ENCODE data around the gene RAB3GAP2.

Gene RAB3GAP2

GRCh38 chr1:220137019-220137786 is 135.1 kb downstream of the RAB3GAP2 start:
- H3K4me3 ChIP-seq (ENCODE audit: low read depth, low read length) = no peak overlapping the region
- TF ChIP-seq CTCF (IDR thresholded peaks at IDR 0.05; ENCODE audit: low read depth, low read length) = no peak

- no peak for TF ChIP-seq CTCF (IDR thresholded peaks at IDR 0.05; ENCODE audit: low read depth, low read length)
- no peak overlapping the region for H3K4me3 ChIP-seq (ENCODE audit: low read depth, low read length)
Observed at GRCh38 chr1:220135755-220136154, 136.5 kb downstream of the RAB3GAP2 start.

- H3K4me3 ChIP-seq (ENCODE audit: low read depth, low read length) = no peak overlapping the region
- no peak for TF ChIP-seq CTCF (IDR thresholded peaks at IDR 0.05; ENCODE audit: low read depth, low read length)
Observed at GRCh38 chr1:220129479-220130210, 142.6 kb downstream of the RAB3GAP2 start.

- no peak overlapping the region for H3K4me3 ChIP-seq (ENCODE audit: low read depth, low read length)
- TF ChIP-seq CTCF (IDR thresholded peaks at IDR 0.05; ENCODE audit: low read depth, low read length) = no peak
Observed at GRCh38 chr1:220127076-220127475, 145.2 kb downstream of the RAB3GAP2 start.

GRCh38 chr1:220124542-220124941 is 147.7 kb downstream of the RAB3GAP2 start:
- TF ChIP-seq CTCF (IDR thresholded peaks at IDR 0.05; ENCODE audit: low read depth, low read length) = no peak
- H3K4me3 ChIP-seq (ENCODE audit: low read depth, low read length) = no peak overlapping the region

- H3K4me3 ChIP-seq (ENCODE audit: low read depth, low read length) = no peak overlapping the region
- peak; percentile 41 for TF ChIP-seq CTCF (IDR thresholded peaks at IDR 0.05; ENCODE audit: low read depth, low read length)
Observed at GRCh38 chr1:220123889-220124288, 148.4 kb downstream of the RAB3GAP2 start.

GRCh38 chr1:220123066-220123465 is 149.2 kb downstream of the RAB3GAP2 start:
- no peak overlapping the region for H3K4me3 ChIP-seq (ENCODE audit: low read depth, low read length)
- TF ChIP-seq CTCF (IDR thresholded peaks at IDR 0.05; ENCODE audit: low read depth, low read length) = no peak

Data from WI38 (cell line).